Left lobe of liver (tissue), 2 donors: ENCODE results near the gene ANO10. TPM values are rescaled to one million over a fixed set of nuclear protein-coding genes. Genes with fewer than 3 reads are reported as not detected.
A peak's percentile ranks its signal among the peaks of the same experiment; 100 is the strongest.

Experiments
- ATAC-seq: fragments of 200-7000 bp; cut with Tn5 transposase; one replicate; pipeline ENCODE4 v1.9.1; 2020; ENCODE audit warnings: mild to moderate bottlenecking, moderate library complexity
- DNase-seq: peaks from one replicate; pipeline ENCODE4 v3.0.0-alpha.2; 2020; ENCODE audit warnings: low spot score
- total RNA-seq: library from RNA; stranded (reverse); gene quantifications from one replicate; pipeline ENCODE4 v1.2.1, GENCODE V29; 2021
- donor health status: DM: no; HTN: no; CAD: no; lungs with moderate emphysema.
- donor health status: DM: no; HTN: yes; CAD: no.

The ANO10 gene
- total RNA-seq, 1 donor from 2014 or later: 11.4 TPM

GRCh38 chr3:43326891-43327581, 294.8 kb downstream of the ANO10 start:
- peak; percentile 57 for ATAC-seq
- no peak for DNase-seq

DNA sequence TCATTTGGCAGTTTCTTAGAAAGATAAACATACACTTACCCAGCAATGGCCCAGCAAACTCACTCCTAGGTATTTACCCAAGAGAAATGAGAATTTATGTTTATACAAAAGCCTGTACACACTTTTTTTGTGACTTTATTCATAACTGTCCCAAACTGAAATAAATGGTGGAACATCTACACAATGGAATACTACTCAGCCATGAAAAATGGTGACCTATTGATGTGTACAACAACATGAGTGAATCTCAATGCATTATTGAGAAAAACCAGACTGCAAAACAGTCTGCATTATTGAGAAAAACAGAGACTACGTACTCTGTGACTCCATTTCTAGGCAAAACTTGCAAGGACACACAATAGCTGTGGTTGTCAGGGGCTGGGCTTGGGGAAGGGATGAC, 298.3 kb downstream of the ANO10 start:
- DNase-seq (no peak), ATAC-seq (no peak)

GRCh38 chr3:43320288-43320687, 301.5 kb downstream of the ANO10 start:
- ATAC-seq (no peak), DNase-seq (no peak)

DNA sequence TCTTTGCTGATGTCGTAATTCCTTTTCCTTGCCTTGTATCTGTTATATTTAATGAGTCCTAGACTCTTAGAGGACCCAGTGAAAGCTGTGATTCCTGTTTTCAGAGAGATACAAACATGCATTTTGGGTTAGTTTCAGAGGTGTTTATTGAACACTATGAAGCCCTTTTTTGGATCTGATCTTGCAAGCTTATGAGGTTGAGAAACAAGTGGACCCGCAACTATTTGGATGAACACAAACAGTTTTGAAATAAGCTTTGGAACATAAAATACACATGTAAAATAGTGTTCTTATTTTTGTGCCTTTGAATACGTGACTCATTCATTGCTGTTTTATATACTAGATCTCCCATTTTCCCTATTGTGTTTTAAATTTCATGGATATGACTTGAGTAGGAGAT, 302.0 kb downstream of the ANO10 start:
- ATAC-seq (peak; percentile 37), DNase-seq (no peak)

DNA sequence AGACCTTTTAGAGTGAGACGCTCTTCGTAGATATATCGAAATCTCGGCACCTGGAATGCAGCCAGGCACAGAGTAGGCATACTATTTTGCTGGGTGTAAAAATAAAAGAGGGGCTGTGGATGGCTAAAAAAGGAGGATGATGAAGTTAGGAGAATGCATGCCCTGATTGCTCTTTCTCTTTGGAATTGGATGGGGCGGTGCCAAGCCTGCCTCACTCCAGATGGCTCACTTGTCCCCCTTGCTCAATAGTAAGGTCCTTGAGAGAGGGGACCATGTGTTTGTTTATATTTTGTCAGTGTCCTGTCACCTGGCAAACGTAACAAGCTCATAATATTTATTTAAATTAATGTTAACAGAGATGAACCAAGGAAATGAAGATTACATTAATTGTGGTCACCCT, 302.4 kb downstream of the ANO10 start:
- DNase-seq (peak; percentile 60), ATAC-seq (peak; percentile 63)

- ATAC-seq (peak; percentile 72), DNase-seq (peak; percentile 66)
Measured at GRCh38 chr3:43317461-43318316, 304.1 kb downstream of the ANO10 start.

DNA sequence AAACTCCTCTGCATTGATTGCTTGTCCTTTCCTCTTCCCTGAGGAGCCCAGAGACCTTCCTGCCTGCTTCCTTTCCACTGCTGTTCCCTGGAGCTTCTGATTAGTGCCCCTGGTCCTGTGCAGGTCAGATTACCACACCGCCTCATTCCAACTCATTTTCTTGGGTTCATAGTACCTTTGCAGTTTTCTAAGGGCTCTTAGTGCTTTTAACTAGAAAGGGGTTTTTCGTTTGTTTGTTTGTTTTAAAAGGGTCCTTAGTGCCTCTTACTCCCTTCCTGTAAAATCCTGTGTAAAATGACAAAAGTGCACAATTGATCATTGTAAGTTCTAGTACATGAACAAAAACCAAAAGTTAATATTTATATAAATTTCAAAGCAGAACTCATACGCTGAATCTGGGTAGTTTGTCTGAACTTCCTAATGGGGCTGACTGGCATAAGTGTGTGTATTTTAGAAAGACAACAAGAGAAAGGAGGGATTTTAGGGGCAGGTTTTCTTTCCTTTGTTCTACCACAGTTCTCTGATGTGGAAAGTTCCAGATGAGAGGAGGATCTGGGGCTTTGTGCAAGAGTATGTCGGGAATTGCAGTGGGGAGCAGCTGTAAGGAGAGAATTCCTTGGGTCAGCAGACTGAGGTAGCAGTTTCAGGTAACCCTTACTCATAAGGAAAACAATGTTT, 304.9 kb downstream of the ANO10 start:
- no peak for DNase-seq

More for the DNA sequence above, 304.9 kb downstream of the ANO10 start:
- peak; percentile 62 for ATAC-seq

Other genes starting within 250 kb of the ANO10 start
- 12.8 TPM for gene ABHD5, start 68.9 kb upstream of the ANO10 start, total RNA-seq